Stimulated activated effector memory CD8-positive, alpha-beta T cell treated with anti-CD3 and anti-CD28 coated beads, Interleukin-12 subunit alpha, Interleukin-12 subunit beta, amount 100 ng/mL, for 72 hours (primary cell): ENCODE results near the gene RMND5A.

Source experiments
- ATAC-seq: fragments of 150-1000 bp; cut with Tn5 transposase; 2 replicates; pipeline ENCODE4 v1.10.0; 2021
- DNase-seq, 2 donors: peaks; one replicate each; pipeline ENCODE4 v3.0.0; 2021 to 2022; ENCODE audit warnings: low spot score in 2 of 2
- H3K27ac Mint-ChIP-seq: one replicate; pipeline ENCODE4 v1.8.0; 2022; ENCODE audit warnings: mild to moderate bottlenecking, mixed read lengths
- H3K36me3 Mint-ChIP-seq: one replicate; pipeline ENCODE4 v1.8.0; 2022; ENCODE audit warnings: mild to moderate bottlenecking, mixed read lengths
- H3K4me1 Mint-ChIP-seq: one replicate; pipeline ENCODE4 v1.8.0; 2022; ENCODE audit warnings: mixed read lengths
- H3K4me3 Mint-ChIP-seq: one replicate; pipeline ENCODE4 v1.8.0; 2022; ENCODE audit warnings: mild to moderate bottlenecking, mixed read lengths
- H3K9me3 Mint-ChIP-seq: one replicate; pipeline ENCODE4 v1.8.0; 2022; ENCODE audit warnings: mixed read lengths

The RMND5A gene

GRCh38 chr2:86772611-86773010, 52.5 kb downstream of the RMND5A start:
- Mint-ChIP-seq H3K36me3 (peaks cover 84% of the 10 kb centered on the region), H3K27ac (peak overlapping the region; percentile 48), H3K4me1 (no peaks in the 10 kb centered on the region)

DNA sequence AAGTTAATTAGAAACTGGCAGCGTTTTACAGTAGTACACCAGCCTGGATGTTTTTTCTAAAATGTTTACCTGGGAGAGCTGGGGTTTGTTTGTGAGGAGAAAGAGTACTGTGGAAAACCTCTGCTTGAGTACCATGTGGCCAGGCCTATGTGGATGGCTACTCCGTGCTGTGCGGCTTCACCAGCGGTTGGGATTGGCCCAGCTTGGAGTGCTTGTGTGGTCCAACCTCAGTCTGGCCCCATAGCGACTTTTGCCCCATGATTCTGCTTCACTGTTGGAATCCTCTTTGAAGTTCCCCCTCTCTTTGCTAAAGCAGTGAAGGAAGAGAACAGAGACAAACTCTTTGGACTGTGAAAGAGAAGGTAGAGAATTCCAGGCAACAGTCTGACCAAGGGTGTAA, 54.8 kb downstream of the RMND5A start:
- no peaks in the 10 kb centered on the region for H3K4me1 Mint-ChIP-seq
- no peak for ATAC-seq
- DNase-seq, result no peak
- H3K36me3 Mint-ChIP-seq, result peaks cover 62% of the 10 kb centered on the region
- no peaks in the 10 kb centered on the region for H3K9me3 Mint-ChIP-seq
- H3K27ac Mint-ChIP-seq, result no peak overlapping the region
- no peak overlapping the region for H3K4me3 Mint-ChIP-seq

More at GRCh38 chr2:86772611-86773010, 52.5 kb downstream of the RMND5A start:
- DNase-seq (no peak), ATAC-seq (no peak)
- H3K4me3 Mint-ChIP-seq, result no peak overlapping the region
- H3K9me3 Mint-ChIP-seq, result no peaks in the 10 kb centered on the region

- Mint-ChIP-seq H3K27ac (no peak overlapping the region), H3K36me3 (peaks cover 57% of the 10 kb centered on the region), H3K9me3 (no peaks in the 10 kb centered on the region), H3K4me3 (no peak overlapping the region), H3K4me1 (no peaks in the 10 kb centered on the region)
- DNase-seq (no peak), ATAC-seq (no peak)
Measured at GRCh38 chr2:86775338-86775737, 55.2 kb downstream of the RMND5A start.

DNA sequence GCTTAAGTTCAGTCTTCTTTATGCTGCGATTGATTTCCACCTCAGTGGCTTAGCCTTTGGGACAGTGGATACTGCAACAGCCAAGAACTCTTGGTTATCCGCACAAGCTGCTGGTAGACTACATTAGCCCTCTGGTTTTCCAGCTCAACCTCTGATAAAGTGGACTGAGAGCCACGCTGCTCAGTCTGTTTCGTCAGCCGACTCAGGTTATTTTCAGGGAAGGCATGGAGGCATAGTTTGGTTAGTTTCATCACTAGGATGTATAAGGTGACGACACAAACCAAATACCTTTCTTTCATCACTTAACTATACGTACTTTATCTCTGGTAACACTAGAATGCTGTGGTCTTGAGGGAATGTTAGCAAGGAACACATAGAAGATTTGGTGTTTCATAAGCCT, 56.4 kb downstream of the RMND5A start:
- Mint-ChIP-seq H3K4me3 (no peak overlapping the region), H3K4me1 (peaks cover 1% of the 10 kb centered on the region), H3K9me3 (no peaks in the 10 kb centered on the region), H3K36me3 (peaks cover 46% of the 10 kb centered on the region), H3K27ac (no peak overlapping the region)
- no peak for DNase-seq
- ATAC-seq, result no peak

- Mint-ChIP-seq H3K4me3 (no peak overlapping the region), H3K9me3 (no peaks in the 10 kb centered on the region), H3K4me1 (peaks cover 25% of the 10 kb centered on the region), H3K27ac (no peak overlapping the region), H3K36me3 (peaks cover 31% of the 10 kb centered on the region)
- DNase-seq (no peak), ATAC-seq (no peak)
Measured at GRCh38 chr2:86778957-86779356, 58.9 kb downstream of the RMND5A start.

GRCh38 chr2:86779971-86780370, 59.9 kb downstream of the RMND5A start:
- DNase-seq (no peak), ATAC-seq (no peak)
- Mint-ChIP-seq H3K36me3 (peaks cover 31% of the 10 kb centered on the region), H3K4me3 (no peak overlapping the region), H3K9me3 (no peaks in the 10 kb centered on the region), H3K4me1 (peaks cover 35% of the 10 kb centered on the region), H3K27ac (no peak overlapping the region)

GRCh38 chr2:86781363-86781762, 61.3 kb downstream of the RMND5A start:
- Mint-ChIP-seq H3K9me3 (no peaks in the 10 kb centered on the region), H3K4me1 (peaks cover 49% of the 10 kb centered on the region), H3K36me3 (peaks cover 35% of the 10 kb centered on the region), H3K27ac (no peak overlapping the region), H3K4me3 (no peak overlapping the region)
- DNase-seq, result no peak
- no peak for ATAC-seq

DNA sequence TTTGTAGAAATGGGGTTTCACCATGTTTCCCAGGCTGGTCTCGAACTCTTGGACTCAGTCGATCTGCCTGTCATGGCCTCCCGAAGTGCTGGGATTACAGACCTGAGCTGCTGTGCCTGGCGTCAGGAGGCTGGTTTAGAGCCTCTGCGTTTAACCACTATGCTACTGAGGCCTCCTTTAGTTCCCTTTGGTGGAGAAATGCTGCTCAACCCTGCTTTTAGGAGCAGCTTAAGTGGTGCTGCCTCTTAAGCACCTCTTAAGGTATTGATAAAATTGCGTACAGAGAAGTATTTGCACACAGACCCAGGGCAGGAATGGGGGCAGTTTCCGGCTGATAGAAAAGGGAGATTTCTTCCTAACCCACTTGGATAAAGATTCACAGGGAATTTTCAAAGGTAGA, 62.7 kb downstream of the RMND5A start:
- H3K4me1 Mint-ChIP-seq, result peaks cover 55% of the 10 kb centered on the region
- H3K36me3 Mint-ChIP-seq, result peaks cover 48% of the 10 kb centered on the region
- no peak for ATAC-seq
- no peak overlapping the region for H3K4me3 Mint-ChIP-seq
- peak overlapping the region; percentile 40 for H3K27ac Mint-ChIP-seq
- DNase-seq, result no peak
- H3K9me3 Mint-ChIP-seq, result no peaks in the 10 kb centered on the region

DNA sequence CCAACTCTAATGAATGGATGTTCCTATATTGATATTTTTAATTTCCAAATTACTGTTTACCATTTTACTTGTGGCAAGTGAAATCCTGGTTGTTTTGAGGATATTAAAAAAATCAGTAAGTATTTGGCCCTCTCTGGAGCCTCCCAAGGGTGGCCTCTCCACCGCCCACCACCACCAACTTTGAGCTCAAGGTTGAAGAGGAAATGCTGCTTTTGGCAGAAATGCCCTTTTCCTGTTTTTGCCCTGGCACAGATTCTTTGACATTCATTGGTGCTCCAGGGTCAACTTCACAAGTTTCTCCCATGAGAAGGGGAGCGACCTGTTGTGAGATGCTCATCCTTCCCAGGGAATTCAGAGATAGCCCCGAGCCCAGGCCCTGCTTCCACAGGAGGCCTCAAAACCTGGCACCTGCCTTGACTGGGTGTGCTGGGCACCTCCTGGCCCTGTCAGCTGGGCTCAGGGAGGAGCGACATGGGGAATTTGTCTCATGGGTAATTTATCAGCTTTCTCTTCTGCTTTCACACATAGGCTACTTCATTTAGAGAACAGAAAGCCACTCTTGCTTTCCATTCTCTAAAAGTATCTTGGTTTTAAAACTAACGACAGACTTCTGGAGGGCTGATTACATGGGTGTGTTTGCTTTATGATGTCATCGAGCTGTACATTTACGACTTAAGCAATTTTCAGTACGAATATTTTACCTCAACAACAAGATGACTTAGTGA, 63.7 kb downstream of the RMND5A start:
- DNase-seq (no peak), ATAC-seq (peak; percentile 42)
- Mint-ChIP-seq H3K27ac (peak overlapping the region; percentile 79), H3K4me1 (peaks cover 62% of the 10 kb centered on the region), H3K4me3 (peak overlapping the region; percentile 83), H3K36me3 (peaks cover 59% of the 10 kb centered on the region), H3K9me3 (no peaks in the 10 kb centered on the region)

DNA sequence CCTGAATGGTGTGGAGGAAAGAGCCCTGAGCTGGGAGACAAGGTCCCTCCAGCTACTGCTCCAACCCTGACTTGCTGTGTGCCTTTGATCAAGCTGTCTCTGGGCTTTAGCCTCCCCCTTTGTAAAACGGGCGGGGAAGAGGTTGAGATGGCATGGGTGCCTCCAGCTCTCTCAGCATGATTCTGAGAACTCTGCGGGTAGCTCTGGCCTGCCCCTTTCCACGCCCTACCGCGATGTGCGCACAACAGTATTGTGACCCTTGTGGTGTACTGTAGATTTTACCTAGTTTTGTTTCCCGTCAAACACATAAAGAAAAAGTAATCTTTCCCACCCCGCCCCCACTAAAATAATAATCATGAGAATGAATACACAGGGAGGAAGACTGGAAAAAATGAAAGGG, 65.4 kb downstream of the RMND5A start:
- no peaks in the 10 kb centered on the region for H3K9me3 Mint-ChIP-seq
- peaks cover 65% of the 10 kb centered on the region for H3K4me1 Mint-ChIP-seq
- H3K36me3 Mint-ChIP-seq, result peaks cover 76% of the 10 kb centered on the region
- peak; percentile 55 to 89 for DNase-seq
- peak; percentile 82 for ATAC-seq
- peak overlapping the region; percentile 83 for H3K4me3 Mint-ChIP-seq
- H3K27ac Mint-ChIP-seq, result peak overlapping the region; percentile 97

DNA sequence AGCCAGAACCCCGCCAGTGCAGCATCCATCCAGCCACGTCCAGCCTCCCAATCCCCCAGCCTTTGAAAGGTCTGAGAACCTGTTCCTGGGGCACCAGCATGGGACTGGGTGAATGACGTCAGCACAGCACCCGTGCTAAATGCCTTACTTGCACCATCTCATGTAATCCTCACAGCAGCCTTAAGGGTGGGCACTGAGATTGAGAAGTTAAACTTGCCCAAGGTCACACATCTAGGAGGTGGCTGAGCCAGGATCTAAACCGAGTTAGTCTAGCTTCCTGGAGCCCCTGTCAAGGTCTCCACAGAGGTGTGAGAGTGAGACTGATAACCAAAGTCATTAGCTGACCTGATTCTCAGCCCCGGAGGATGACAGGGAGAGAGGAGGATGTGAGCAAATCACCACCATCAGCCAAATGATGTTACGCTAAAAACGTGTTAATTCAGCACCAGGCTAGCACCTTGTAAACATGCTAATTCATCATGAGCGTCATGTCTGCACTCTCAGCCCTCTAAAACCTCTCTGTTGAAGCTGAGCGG, 66.0 kb downstream of the RMND5A start:
- Mint-ChIP-seq H3K4me1 (peaks cover 69% of the 10 kb centered on the region), H3K27ac (peak overlapping the region; percentile 97), H3K9me3 (no peaks in the 10 kb centered on the region), H3K36me3 (peaks cover 82% of the 10 kb centered on the region), H3K4me3 (peak overlapping the region; percentile 83)
- DNase-seq, result peak; percentile 50 to 90
- peak; percentile 81 for ATAC-seq

DNA sequence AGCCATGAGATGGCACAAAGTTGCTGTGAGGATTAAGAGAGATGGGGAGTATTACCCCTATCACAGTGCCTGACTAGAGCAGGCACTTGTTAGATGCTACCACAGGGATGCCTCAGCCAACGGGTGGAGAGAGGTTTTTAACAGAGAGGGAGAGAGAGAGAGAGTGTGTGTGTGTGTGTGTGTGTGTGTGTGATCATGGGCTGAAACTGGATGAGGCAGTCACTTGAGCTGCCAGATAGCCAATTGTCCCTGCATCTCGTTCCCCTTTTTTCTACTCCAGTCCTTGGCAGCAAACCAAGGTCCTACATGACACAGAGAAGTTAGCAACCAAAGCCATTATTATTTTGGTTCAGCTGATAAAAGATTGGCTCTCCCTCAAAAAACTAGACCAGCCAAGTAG, 67.6 kb downstream of the RMND5A start:
- Mint-ChIP-seq H3K36me3 (peaks cover 82% of the 10 kb centered on the region), H3K9me3 (no peaks in the 10 kb centered on the region), H3K27ac (peak overlapping the region; percentile 88), H3K4me3 (peak overlapping the region; percentile 83), H3K4me1 (peaks cover 70% of the 10 kb centered on the region)
- ATAC-seq (no peak), DNase-seq (no peak)

DNA sequence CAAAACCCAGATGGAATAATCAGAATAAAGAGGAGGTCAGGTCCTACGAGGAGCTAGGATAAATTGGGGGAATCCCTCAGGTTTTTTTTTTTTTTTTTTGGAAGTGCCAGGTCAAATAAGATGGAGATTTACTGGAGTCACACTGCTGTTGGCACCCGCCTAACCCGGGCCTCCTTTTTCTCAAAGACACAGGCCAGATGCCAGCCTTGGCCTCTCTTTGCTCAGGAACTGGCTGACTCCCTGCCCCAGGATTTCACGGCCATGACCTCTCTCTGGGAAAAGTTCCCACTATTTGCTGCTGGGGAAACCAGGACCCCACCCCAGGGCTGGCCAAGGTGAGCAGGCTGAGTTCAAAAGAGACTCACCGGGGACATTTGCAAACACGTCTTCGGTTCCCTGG, 68.1 kb downstream of the RMND5A start:
- ATAC-seq, result no peak
- Mint-ChIP-seq H3K9me3 (no peaks in the 10 kb centered on the region), H3K4me3 (peak overlapping the region; percentile 83), H3K36me3 (peaks cover 82% of the 10 kb centered on the region), H3K27ac (peak overlapping the region; percentile 88), H3K4me1 (peaks cover 69% of the 10 kb centered on the region)
- DNase-seq, result no peak

- H3K36me3 Mint-ChIP-seq, result peaks cover 81% of the 10 kb centered on the region
- H3K4me1 Mint-ChIP-seq, result peaks cover 69% of the 10 kb centered on the region
- peak overlapping the region; percentile 83 for H3K4me3 Mint-ChIP-seq
- H3K9me3 Mint-ChIP-seq, result no peaks in the 10 kb centered on the region
- H3K27ac Mint-ChIP-seq, result peak overlapping the region; percentile 88
- DNase-seq, result peak; percentile 45 to 78
- no peak for ATAC-seq
Measured at GRCh38 chr2:86788881-86789686, 69.0 kb downstream of the RMND5A start.

DNA sequence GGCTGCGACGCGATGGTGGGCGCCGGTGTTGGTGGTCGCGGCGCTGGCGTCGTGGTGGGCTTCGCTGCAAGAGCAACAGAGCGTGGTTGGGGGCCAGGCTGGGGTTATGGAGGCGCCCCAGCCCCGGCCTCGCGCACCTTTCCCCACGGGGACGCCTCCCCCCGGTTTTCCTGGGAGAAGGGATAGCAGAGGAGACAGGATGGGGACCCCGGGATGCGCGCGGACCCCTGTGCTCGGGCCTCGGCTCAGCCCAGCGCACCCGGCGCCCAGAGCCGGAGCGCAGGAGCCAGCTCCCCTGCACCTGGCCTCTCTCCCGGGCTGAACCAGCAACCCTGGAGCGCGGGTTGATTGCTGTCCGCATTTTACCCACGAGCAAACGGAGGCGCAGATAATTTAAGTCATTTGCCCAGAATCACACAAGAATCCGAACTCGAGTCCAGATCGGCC, 69.6 kb downstream of the RMND5A start:
- Mint-ChIP-seq H3K4me1 (peaks cover 69% of the 10 kb centered on the region), H3K9me3 (no peaks in the 10 kb centered on the region), H3K36me3 (peaks cover 75% of the 10 kb centered on the region), H3K27ac (peak overlapping the region; percentile 88), H3K4me3 (peak overlapping the region; percentile 83)
- no peak for ATAC-seq
- DNase-seq, result no peak
